SK-N-MC (cell line): Measurements from ENCODE around the gene DCTPP1.
"Not testable (repeated sequence)": the region's sequence is repeated elsewhere in the genome, so short reads cannot be mapped to it uniquely, and the experiment has no call there.

ENCODE experiments used
- DNase-seq: peaks from one replicate; pipeline ENCODE4 v3.0.0-alpha.2; 2011; ENCODE audit warnings: low read depth, low spot score
- H3K27ac ChIP-seq: fragments of 200-600 bp; sonication (generic); 2 replicates; pipeline ENCODE4 v1.5.1; 2016; ENCODE audit warnings: mixed run types
- H3K36me3 ChIP-seq: fragments of 200-600 bp; sonication (generic); 2 replicates; pipeline ENCODE4 v1.6.1; 2017; ENCODE audit warnings: antibody characterized with exemption, low read length, mixed read lengths; ENCODE audit not compliant: insufficient read depth
- H3K4me3 ChIP-seq: fragments of 200-600 bp; sonication (generic); 2 replicates; pipeline ENCODE4 v1.5.1; 2016
- H3K9ac ChIP-seq: fragments of 200-600 bp; sonication (generic); 2 replicates; pipeline ENCODE4 v1.8.0; 2017; ENCODE audit warnings: mixed run types, mixed read lengths; ENCODE audit not compliant: insufficient read length
- H3K9me3 ChIP-seq: fragments of 200-600 bp; sonication (generic); 2 replicates; pipeline ENCODE4 v1.6.1; 2017; ENCODE audit warnings: low read depth, mild to moderate bottlenecking, antibody characterized with exemption, low read length, moderate library complexity, mixed read lengths
- EZH2 ChIP-seq: fragments of 200-600 bp; sonication (generic); IDR thresholded peaks from one replicate; pipeline ENCODE4 v1.6.1; 2017; ENCODE audit warnings: antibody characterized with exemption
- FOXP2 ChIP-seq: optimal IDR thresholded peaks from 2 replicates; pipeline ENCODE3; 2011; ENCODE audit warnings: mild to moderate bottlenecking, moderate library complexity; ENCODE audit not compliant: insufficient read depth; ENCODE audit errors: extremely low read length, control extremely low read depth
- POLR2AphosphoS5 ChIP-seq: IDR thresholded peaks from 2 replicates; pipeline ENCODE4 v1.6.1; 2012; ENCODE audit warnings: mild to moderate bottlenecking, low read depth, low read length, borderline replicate concordance

The DCTPP1 gene

GRCh38 chr16:30406795-30407101, 23.1 kb downstream of the DCTPP1 start:
- H3K9me3 ChIP-seq, result no peaks in the 10 kb centered on the region
- H3K9ac ChIP-seq, result no peak overlapping the region
- peak overlapping the region; percentile 90 for H3K4me3 ChIP-seq
- no peaks in the 10 kb centered on the region; the same call in 1 of the 2 replicates for H3K36me3 ChIP-seq
- H3K27ac ChIP-seq, result no peak overlapping the region
- TF ChIP-seq FOXP2, result no peak
- no peak for DNase-seq

DNA sequence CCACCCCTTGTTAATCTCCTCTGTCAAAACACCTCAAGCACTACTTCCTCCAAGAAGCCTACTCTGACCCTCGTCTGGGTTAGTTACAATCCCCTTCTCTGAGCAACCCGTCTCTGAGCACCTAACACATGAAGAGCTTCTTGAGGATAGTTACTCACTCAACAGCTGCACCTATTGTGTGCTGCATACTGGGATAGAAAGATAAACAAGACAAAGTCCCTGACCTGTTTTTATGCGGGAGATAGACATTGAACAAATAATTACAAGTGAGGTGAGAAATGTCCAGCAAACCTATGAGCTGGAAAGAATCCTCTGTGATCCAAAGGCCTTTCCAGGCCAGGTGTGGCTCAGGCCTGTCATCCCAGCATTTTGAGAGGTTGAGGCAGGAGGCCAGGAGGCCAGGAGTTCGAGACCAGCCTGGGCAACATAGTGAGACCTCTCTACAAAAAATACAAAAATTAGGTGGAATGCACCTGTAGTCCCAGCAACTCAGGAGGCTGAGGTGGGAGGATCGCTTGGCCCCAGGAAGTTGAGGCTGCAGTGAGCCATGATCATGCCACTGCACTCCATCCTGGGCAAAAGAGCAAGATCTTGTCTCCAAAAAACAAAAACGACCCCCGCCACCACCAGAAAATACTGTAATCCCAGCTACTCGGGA, 27.9 kb downstream of the DCTPP1 start:
- DNase-seq, result no peak
- no peak overlapping the region for H3K9ac ChIP-seq
- no peak overlapping the region for H3K4me3 ChIP-seq
- no peak for TF ChIP-seq EZH2
- TF ChIP-seq FOXP2, result no peak
- no peak for TF ChIP-seq POLR2AphosphoS5
- no peaks in the 10 kb centered on the region for H3K9me3 ChIP-seq
- peaks cover 7% of the 10 kb centered on the region; the same call in 1 of the 2 replicates for H3K36me3 ChIP-seq
- H3K27ac ChIP-seq, result no peak overlapping the region

GRCh38 chr16:30399435-30400186, 30.2 kb downstream of the DCTPP1 start:
- TF ChIP-seq EZH2 (no peak), POLR2AphosphoS5 (no peak; the same call in 1 of the 2 replicates), FOXP2 (no peak)
- H3K9ac ChIP-seq, result peak overlapping the region; percentile 95
- H3K9me3 ChIP-seq, result no peaks in the 10 kb centered on the region
- H3K27ac ChIP-seq, result peak overlapping the region; percentile 94; the same call in 1 of the 2 replicates
- peak overlapping the region; percentile 93 for H3K4me3 ChIP-seq
- no peak for DNase-seq
- H3K36me3 ChIP-seq, result peaks cover 7% of the 10 kb centered on the region; the same call in 1 of the 2 replicates

DNA sequence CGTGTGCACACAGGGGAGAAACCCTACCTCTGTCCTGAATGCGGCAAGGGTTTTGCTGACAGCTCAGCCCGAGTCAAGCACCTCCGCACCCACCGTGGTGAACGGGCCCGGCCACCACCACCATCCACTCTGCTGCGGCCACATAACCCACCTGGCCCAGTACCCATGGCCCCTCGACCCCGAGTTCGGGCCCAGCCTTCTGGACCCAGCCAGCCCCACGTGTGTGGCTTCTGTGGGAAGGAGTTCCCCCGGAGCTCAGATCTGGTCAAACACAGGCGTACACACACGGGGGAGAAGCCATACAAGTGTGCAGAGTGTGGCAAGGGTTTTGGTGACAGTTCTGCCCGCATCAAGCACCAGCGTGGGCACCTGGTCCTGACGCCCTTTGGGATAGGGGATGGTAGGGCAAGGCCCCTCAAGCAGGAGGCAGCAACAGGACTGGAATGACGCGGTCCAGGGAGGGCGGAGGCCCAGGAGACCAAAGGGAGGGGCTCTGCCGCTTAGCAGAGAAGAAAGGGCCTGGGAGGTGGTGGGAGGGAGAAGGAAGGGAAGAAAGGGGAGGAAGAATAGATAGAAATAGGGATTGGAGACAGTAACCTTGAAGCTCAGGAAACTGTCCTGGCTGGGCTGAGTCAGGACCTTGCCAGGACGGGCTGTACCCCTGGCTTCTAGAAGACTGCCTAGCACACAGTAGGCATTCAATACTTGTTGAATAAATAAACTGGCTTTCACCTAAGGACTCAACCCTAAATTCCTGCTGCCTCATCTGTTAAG, 31.0 kb downstream of the DCTPP1 start:
- TF ChIP-seq FOXP2 (no peak), POLR2AphosphoS5 (no peak), EZH2 (no peak)
- no peaks in the 10 kb centered on the region for H3K9me3 ChIP-seq
- peaks cover 7% of the 10 kb centered on the region; the same call in 1 of the 2 replicates for H3K36me3 ChIP-seq
- H3K27ac ChIP-seq, result no peak overlapping the region
- no peak overlapping the region for H3K4me3 ChIP-seq
- no peak for DNase-seq
- H3K9ac ChIP-seq, result no peak overlapping the region

DNA sequence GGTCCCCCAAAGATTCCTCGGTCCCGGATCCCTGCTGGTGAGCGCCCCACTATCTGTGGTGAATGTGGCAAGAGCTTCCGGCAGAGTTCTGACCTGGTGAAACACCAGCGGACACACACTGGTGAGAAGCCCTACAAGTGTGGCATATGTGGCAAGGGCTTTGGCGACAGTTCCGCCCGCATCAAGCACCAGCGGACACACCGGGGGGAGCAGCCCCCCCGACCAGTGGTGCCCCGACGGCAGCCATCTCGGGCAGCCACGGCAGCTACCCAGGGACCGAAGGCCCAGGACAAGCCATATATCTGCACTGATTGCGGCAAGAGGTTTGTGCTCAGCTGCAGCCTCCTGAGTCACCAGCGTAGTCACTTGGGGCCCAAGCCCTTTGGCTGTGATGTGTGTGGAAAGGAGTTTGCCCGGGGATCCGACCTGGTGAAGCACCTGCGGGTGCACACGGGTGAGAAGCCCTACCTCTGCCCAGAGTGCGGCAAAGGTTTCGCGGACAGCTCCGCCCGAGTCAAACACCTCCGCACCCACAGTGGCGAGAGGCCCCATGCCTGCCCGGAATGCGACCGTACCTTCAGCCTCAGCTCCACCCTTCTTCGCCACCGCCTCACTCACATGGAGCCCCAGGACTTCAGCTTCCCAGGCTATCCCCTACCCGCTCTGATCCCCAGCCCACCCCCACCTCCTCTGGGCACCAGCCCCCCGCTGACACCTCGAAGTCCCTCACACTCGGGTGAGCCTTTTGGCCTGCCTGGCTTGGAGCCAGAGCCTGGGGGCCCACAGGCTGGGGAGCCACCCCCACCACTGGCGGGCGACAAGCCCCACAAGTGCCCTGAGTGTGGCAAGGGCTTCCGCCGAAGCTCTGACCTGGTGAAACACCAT, 31.8 kb downstream of the DCTPP1 start:
- H3K27ac ChIP-seq, result no peak overlapping the region
- H3K9me3 ChIP-seq, result no peaks in the 10 kb centered on the region
- DNase-seq, result no peak
- TF ChIP-seq EZH2 (no peak), FOXP2 (no peak), POLR2AphosphoS5 (no peak)
- no peak overlapping the region for H3K4me3 ChIP-seq
- H3K9ac ChIP-seq, result no peak overlapping the region
- peaks cover 7% of the 10 kb centered on the region; the same call in 1 of the 2 replicates for H3K36me3 ChIP-seq

GRCh38 chr16:30397056-30397455, 32.8 kb downstream of the DCTPP1 start:
- peak overlapping the region; percentile 37; the same call in 1 of the 2 replicates for H3K27ac ChIP-seq

DNA sequence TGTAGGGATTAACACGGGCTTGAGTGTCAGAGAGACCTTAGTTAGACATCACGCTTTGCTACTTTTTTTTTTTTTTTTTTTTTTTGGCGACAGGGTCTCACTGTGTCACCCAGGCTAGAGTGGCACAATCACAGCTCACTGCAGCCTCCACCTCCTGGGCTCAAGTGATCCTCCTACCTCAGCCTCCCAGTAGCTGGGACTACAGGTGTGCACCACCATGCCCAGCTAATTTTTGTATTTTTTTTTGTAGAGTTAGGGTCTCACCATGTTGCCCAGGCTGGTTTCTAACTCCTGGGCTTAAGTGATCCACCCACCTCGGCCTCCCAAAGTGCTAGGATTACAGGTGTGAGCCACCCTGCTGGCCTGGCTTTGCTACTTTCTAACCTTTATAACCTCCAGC, 33.2 kb downstream of the DCTPP1 start:
- not testable (repeated sequence) for H3K9me3 ChIP-seq, H3K9ac ChIP-seq, H3K4me3 ChIP-seq, H3K27ac ChIP-seq, DNase-seq, H3K36me3 ChIP-seq

More at GRCh38 chr16:30397056-30397455, 32.8 kb downstream of the DCTPP1 start:
- no peak for DNase-seq
- Histone ChIP-seq H3K9me3 (no peaks in the 10 kb centered on the region), H3K4me3 (no peak overlapping the region), H3K9ac (no peak overlapping the region), H3K36me3 (peaks cover 7% of the 10 kb centered on the region; the same call in 1 of the 2 replicates)
- no peak for TF ChIP-seq EZH2
- no peak for TF ChIP-seq POLR2AphosphoS5
- no peak for TF ChIP-seq FOXP2
